ENCODE results near the gene TSC22D4.
"Not testable (repeated sequence)": the region's sequence is repeated elsewhere in the genome, so short reads cannot be mapped to it uniquely, and the experiment has no call there.

- TF ChIP-seq CTCF (IDR thresholded peaks at IDR 0.05; ENCODE audit: poor library complexity); EZH2phosphoT487 (IDR thresholded peaks at IDR 0.05; ENCODE audit: low read depth, severe bottlenecking, unreplicated experiment): not testable (repeated sequence)
Observed at GRCh38 chr7:100500743-100501142, 21.7 kb upstream of the TSC22D4 start.
